ENCODE results near the gene EIF1B.

EIF1B gene

GRCh38 chr3:40308725-40309417, 636 bp upstream of the EIF1B start:
- FAIRE-seq, result no peak
- no peak for DNase-seq (ENCODE audit: insufficient read length, low spot score)

GRCh38 chr3:40309925-40310695, 603 bp downstream of the EIF1B start:
- DNase-seq (ENCODE audit: insufficient read length, low spot score) (peak; percentile 17), FAIRE-seq (no peak)

- DNase-seq (ENCODE audit: insufficient read length, low spot score), result no peak
- FAIRE-seq, result no peak
Measured at GRCh38 chr3:40310705-40311104, 1.2 kb downstream of the EIF1B start.

- DNase-seq (ENCODE audit: insufficient read length, low spot score) (no peak), FAIRE-seq (no peak)
Measured at GRCh38 chr3:40312661-40313226, 3.2 kb downstream of the EIF1B start.

- FAIRE-seq (no peak), DNase-seq (ENCODE audit: insufficient read length, low spot score) (no peak)
Measured at GRCh38 chr3:40313975-40314860, 4.7 kb downstream of the EIF1B start.

- DNase-seq (ENCODE audit: insufficient read length, low spot score) (peak; percentile 37), FAIRE-seq (no peak)
Measured at GRCh38 chr3:40317061-40317855, 7.8 kb downstream of the EIF1B start.

- FAIRE-seq, result no peak
- no peak for DNase-seq (ENCODE audit: insufficient read length, low spot score)
Measured at GRCh38 chr3:40321818-40322217, 12.3 kb downstream of the EIF1B start.

GRCh38 chr3:40323946-40324345, 14.4 kb downstream of the EIF1B start:
- FAIRE-seq (no peak), DNase-seq (ENCODE audit: insufficient read length, low spot score) (no peak)

GRCh38 chr3:40324621-40325020, 15.1 kb downstream of the EIF1B start:
- DNase-seq (ENCODE audit: insufficient read length, low spot score) (no peak), FAIRE-seq (no peak)

GRCh38 chr3:40325465-40325864, 16.0 kb downstream of the EIF1B start:
- DNase-seq (ENCODE audit: insufficient read length, low spot score) (no peak), FAIRE-seq (no peak)

GRCh38 chr3:40328374-40328773, 18.9 kb downstream of the EIF1B start:
- FAIRE-seq (no peak), DNase-seq (ENCODE audit: insufficient read length, low spot score) (no peak)

GRCh38 chr3:40329071-40329470, 19.6 kb downstream of the EIF1B start:
- FAIRE-seq, result no peak
- DNase-seq (ENCODE audit: insufficient read length, low spot score), result no peak

GRCh38 chr3:40332684-40333083, 23.2 kb downstream of the EIF1B start:
- FAIRE-seq (no peak), DNase-seq (ENCODE audit: insufficient read length, low spot score) (no peak)

GRCh38 chr3:40333416-40333815, 23.9 kb downstream of the EIF1B start:
- no peak for DNase-seq (ENCODE audit: insufficient read length, low spot score)
- FAIRE-seq, result no peak

GRCh38 chr3:40333852-40334251, 24.3 kb downstream of the EIF1B start:
- DNase-seq (ENCODE audit: insufficient read length, low spot score) (no peak), FAIRE-seq (no peak)

- DNase-seq (ENCODE audit: insufficient read length, low spot score) (no peak), FAIRE-seq (no peak)
Measured at GRCh38 chr3:40336101-40336500, 26.6 kb downstream of the EIF1B start.

- FAIRE-seq (no peak), DNase-seq (ENCODE audit: insufficient read length, low spot score) (no peak)
Measured at GRCh38 chr3:40336511-40337135, 27.1 kb downstream of the EIF1B start.

- no peak for FAIRE-seq
- DNase-seq (ENCODE audit: insufficient read length, low spot score), result no peak
Measured at GRCh38 chr3:40337136-40338108, 27.9 kb downstream of the EIF1B start.

- FAIRE-seq, result no peak
- DNase-seq (ENCODE audit: insufficient read length, low spot score), result no peak
Measured at GRCh38 chr3:40339871-40340270, 30.4 kb downstream of the EIF1B start.

Measured in HTR-8/SVneo (cell line).